ENCODE measurements around the gene C5orf52.

Gene C5orf52

GRCh38 chr5:157630341-157630740, 41.0 kb upstream of the C5orf52 start:
- TF ChIP-seq EZH2 (optimal IDR thresholded peaks at IDR 0.05; ENCODE audit: low read depth, low read length) (no peak), CTCF (IDR thresholded peaks at IDR 0.05; ENCODE audit: low read length) (no peak), EZH2phosphoT487 (IDR thresholded peaks at IDR 0.05; ENCODE audit: low read length) (no peak)
- no peak overlapping the region for H3K9ac ChIP-seq (ENCODE audit: low read length)
- H4K20me1 ChIP-seq (ENCODE audit: insufficient read depth, low read length) = no peaks in the 10 kb centered on the region
- no peak overlapping the region for H3K27ac ChIP-seq (ENCODE audit: low read length)
- no peak for DNase-seq
- no peaks in the 10 kb centered on the region for H3K27me3 ChIP-seq (replicated peaks; ENCODE audit: insufficient read depth, low read length)
- no peaks in the 10 kb centered on the region for H3K9me2 ChIP-seq (replicated peaks; ENCODE audit: insufficient read depth, low read length)
- no peak overlapping the region for H3K4me3 ChIP-seq (ENCODE audit: low read length)
- no peak overlapping the region for H3K4me2 ChIP-seq (ENCODE audit: low read depth, low read length)
- no peaks in the 10 kb centered on the region for H3K79me2 ChIP-seq (ENCODE audit: low read length)
- H2AFZ ChIP-seq (ENCODE audit: low read length) = no peak overlapping the region
- no peaks in the 10 kb centered on the region for H3K4me1 ChIP-seq (ENCODE audit: low read length)
- no peaks in the 10 kb centered on the region for H3K9me3 ChIP-seq (replicated peaks; ENCODE audit: insufficient read depth, low read length)
- H3F3A ChIP-seq (ENCODE audit: insufficient read depth, low read length) = no peaks in the 10 kb centered on the region
- H3K36me3 ChIP-seq (replicated peaks; ENCODE audit: insufficient read depth, low read length) = no peaks in the 10 kb centered on the region

- H3K36me3 ChIP-seq (replicated peaks; ENCODE audit: insufficient read depth, low read length) = no peaks in the 10 kb centered on the region
- no peak overlapping the region for H3K9ac ChIP-seq (ENCODE audit: low read length)
- H3K4me2 ChIP-seq (ENCODE audit: low read depth, low read length) = no peak overlapping the region
- H3K4me3 ChIP-seq (ENCODE audit: low read length) = no peak overlapping the region
- H3K9me3 ChIP-seq (replicated peaks; ENCODE audit: insufficient read depth, low read length) = no peaks in the 10 kb centered on the region
- H2AFZ ChIP-seq (ENCODE audit: low read length) = no peak overlapping the region
- H3K4me1 ChIP-seq (ENCODE audit: low read length) = no peaks in the 10 kb centered on the region
- no peak overlapping the region for H3K27ac ChIP-seq (ENCODE audit: low read length)
- TF ChIP-seq EZH2 (optimal IDR thresholded peaks at IDR 0.05; ENCODE audit: low read depth, low read length) (no peak), CTCF (IDR thresholded peaks at IDR 0.05; ENCODE audit: low read length) (no peak), EZH2phosphoT487 (IDR thresholded peaks at IDR 0.05; ENCODE audit: low read length) (no peak)
- no peak for DNase-seq
- no peaks in the 10 kb centered on the region for H3K79me2 ChIP-seq (ENCODE audit: low read length)
- no peaks in the 10 kb centered on the region for H3F3A ChIP-seq (ENCODE audit: insufficient read depth, low read length)
- H4K20me1 ChIP-seq (ENCODE audit: insufficient read depth, low read length) = no peaks in the 10 kb centered on the region
- no peaks in the 10 kb centered on the region for H3K9me2 ChIP-seq (replicated peaks; ENCODE audit: insufficient read depth, low read length)
- no peaks in the 10 kb centered on the region for H3K27me3 ChIP-seq (replicated peaks; ENCODE audit: insufficient read depth, low read length)
Measured at GRCh38 chr5:157640406-157641066, 30.8 kb upstream of the C5orf52 start.

- H3K4me3 ChIP-seq (ENCODE audit: low read length) = no peak overlapping the region
Measured at GRCh38 chr5:157648275-157648990, 22.9 kb upstream of the C5orf52 start.

More at GRCh38 chr5:157648275-157648990, 22.9 kb upstream of the C5orf52 start:
- H3K4me2 ChIP-seq (ENCODE audit: low read depth, low read length) = no peak overlapping the region
- no peak overlapping the region for H3K9ac ChIP-seq (ENCODE audit: low read length)
- H3K9me2 ChIP-seq (replicated peaks; ENCODE audit: insufficient read depth, low read length) = no peaks in the 10 kb centered on the region
- H2AFZ ChIP-seq (ENCODE audit: low read length) = no peak overlapping the region
- no peaks in the 10 kb centered on the region for H4K20me1 ChIP-seq (ENCODE audit: insufficient read depth, low read length)
- TF ChIP-seq CTCF (IDR thresholded peaks at IDR 0.05; ENCODE audit: low read length) (no peak), EZH2phosphoT487 (IDR thresholded peaks at IDR 0.05; ENCODE audit: low read length) (no peak), EZH2 (optimal IDR thresholded peaks at IDR 0.05; ENCODE audit: low read depth, low read length) (no peak)
- H3K9me3 ChIP-seq (replicated peaks; ENCODE audit: insufficient read depth, low read length) = no peaks in the 10 kb centered on the region
- H3K79me2 ChIP-seq (ENCODE audit: low read length) = no peaks in the 10 kb centered on the region
- no peak overlapping the region for H3K27ac ChIP-seq (ENCODE audit: low read length)
- no peaks in the 10 kb centered on the region for H3K27me3 ChIP-seq (replicated peaks; ENCODE audit: insufficient read depth, low read length)
- H3F3A ChIP-seq (ENCODE audit: insufficient read depth, low read length) = no peaks in the 10 kb centered on the region
- 0 out of 2 replicates have a peak, but pooled peaks cover 3% of the 10 kb centered on the region for H3K4me1 ChIP-seq (ENCODE audit: low read length)
- DNase-seq = no peak
- H3K36me3 ChIP-seq (replicated peaks; ENCODE audit: insufficient read depth, low read length) = no peaks in the 10 kb centered on the region

All from MM.1S (cell line).